GM12875 (cell line): Measurements from ENCODE around the gene MTARC1.

Experiments
- H3K4me3 ChIP-seq: one replicate; pipeline ENCODE4 v1.5.1; 2011; ENCODE audit warnings: low read depth, low read length, control low read depth
- TF ChIP-seq, protein P1 (sequence below): IDR thresholded peaks from 2 replicates; pipeline ENCODE4 v1.5.1; 2011; ENCODE audit warnings: low read depth, mild to moderate bottlenecking, control low read depth, inconsistent platforms, low read length, moderate library complexity, borderline replicate concordance; ENCODE audit not compliant: insufficient read depth

The MTARC1 gene

DNA sequence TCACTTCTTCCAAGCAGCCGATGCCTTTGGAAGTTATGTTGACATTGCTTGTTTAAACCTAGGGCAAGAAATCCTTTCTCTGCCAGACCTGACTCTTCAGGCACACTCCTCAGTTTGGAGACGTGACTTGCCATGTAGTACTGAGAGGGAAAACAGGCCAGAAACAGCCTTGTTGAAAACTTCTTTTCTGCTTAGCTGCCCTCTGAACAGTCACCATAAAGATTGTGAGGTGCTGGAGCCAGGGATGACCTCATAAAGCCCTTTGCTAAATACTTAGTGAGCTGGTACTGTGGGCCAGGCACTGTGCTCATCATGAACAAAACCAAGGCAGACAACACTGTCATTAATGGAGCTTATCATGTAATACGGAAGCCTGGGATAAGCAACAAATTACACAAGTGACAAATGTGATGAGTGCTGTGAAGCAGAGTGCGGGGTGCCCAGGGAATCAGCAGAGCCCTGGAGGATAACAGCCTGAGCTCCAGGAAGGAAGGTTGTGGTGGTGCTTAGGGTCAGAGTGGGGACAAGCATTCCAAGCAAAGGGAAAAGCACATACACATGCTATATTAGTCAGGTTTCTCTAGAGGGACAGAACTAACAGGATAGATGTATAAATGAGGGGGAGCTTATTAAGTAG is 42.4 kb downstream of the MTARC1 start:
- TF ChIP-seq, protein P1, sequence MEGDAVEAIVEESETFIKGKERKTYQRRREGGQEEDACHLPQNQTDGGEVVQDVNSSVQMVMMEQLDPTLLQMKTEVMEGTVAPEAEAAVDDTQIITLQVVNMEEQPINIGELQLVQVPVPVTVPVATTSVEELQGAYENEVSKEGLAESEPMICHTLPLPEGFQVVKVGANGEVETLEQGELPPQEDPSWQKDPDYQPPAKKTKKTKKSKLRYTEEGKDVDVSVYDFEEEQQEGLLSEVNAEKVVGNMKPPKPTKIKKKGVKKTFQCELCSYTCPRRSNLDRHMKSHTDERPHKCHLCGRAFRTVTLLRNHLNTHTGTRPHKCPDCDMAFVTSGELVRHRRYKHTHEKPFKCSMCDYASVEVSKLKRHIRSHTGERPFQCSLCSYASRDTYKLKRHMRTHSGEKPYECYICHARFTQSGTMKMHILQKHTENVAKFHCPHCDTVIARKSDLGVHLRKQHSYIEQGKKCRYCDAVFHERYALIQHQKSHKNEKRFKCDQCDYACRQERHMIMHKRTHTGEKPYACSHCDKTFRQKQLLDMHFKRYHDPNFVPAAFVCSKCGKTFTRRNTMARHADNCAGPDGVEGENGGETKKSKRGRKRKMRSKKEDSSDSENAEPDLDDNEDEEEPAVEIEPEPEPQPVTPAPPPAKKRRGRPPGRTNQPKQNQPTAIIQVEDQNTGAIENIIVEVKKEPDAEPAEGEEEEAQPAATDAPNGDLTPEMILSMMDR: no peak
- H3K4me3 ChIP-seq: no peak overlapping the region

DNA sequence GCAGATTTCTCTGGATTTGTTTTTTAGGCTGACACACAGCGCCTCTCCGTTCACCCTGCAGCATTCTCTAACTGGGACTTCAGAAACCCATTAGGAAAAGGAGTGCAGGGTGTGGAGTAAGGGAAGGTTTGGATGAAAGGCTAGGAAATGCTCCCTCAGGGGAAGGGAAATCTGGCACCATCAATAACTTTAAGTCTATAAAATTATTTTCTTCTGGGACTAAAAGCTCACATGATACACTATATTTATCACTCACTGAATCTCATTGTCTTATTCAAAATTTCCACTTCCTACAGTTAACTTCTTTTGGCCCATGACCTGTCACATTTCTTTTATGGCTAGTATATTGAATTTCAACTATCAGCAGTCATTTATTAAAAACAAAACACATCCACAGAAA is 46.7 kb downstream of the MTARC1 start:
- no peak overlapping the region for H3K4me3 ChIP-seq

DNA sequence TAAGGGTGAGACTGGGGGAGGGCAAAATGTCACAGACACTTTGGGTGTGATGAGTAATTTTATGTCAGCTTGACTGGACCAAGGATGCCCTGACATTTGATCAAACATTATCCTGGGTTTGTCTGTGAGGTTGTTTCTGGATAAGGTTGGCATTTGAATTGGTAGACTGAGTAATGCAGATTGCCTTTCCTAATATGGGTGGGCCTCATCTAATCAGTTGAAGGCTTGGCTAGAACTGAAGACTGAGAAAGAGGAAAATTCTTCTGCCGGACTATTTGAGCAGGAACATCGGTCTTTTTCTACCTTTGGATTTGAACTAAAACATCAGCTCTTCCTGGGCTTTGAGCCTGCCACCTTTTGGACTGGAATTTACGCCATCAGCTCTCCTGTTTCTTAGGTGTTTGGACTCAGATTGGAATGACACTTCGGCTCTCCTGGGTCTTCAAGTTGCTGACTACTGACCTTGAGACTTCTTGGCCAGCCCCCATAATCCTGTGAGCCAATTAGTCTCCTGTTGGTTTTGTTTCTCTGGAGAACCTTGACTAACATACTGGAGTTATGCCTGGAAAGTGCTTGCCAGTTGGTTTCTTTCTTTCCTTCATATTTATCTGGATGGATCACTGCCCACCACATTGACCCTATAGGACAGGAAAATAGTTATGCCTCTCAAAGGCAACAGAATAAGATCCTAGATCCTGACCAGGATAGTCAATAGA is 47.6 kb downstream of the MTARC1 start:
- H3K4me3 ChIP-seq: no peak overlapping the region

More for the DNA sequence above, 46.7 kb downstream of the MTARC1 start:
- TF ChIP-seq, protein P1: no peak

More for the DNA sequence above, 47.6 kb downstream of the MTARC1 start:
- TF ChIP-seq, protein P1: no peak
